ENCODE measurements around the gene C16orf92.
"Not testable (repeated sequence)": the region's sequence is repeated elsewhere in the genome, so short reads cannot be mapped to it uniquely, and the experiment has no call there.

C16orf92 gene

DNA sequence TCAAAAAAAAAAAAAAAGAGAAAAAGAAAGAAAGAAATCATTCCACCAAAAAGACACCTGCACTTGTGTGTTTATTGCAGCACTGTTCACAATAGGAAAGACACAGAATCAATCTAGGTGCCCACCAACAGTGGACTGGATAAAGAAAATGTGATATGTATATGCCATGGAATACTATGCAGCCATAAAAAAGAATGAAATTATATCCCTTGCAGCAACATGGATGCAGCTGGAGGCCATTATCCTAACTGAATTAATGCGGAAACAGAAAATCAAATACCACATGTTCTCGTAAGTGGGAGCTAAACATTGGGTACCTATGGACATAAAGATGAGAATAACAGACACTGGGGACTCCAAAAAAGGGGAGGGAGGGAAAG, 5.7 kb upstream of the C16orf92 start:
- WGBS (ENCODE audit: insufficient coverage) = 100% methylated on average over 1 of the region's 2 CpGs
- Histone ChIP-seq H3K27me3 (replicated peaks in 2 of 5; ENCODE audit: control insufficient read depth in 4 of 5, insufficient read depth in 5 of 5, low read length in 4 of 5) (peaks cover 0 to 7% (median 5%) of the 10 kb centered on the region in 5 experiments), H3K27ac (ENCODE audit: insufficient read depth in 1 of 2, low read depth in 1 of 2, low read length in 2 of 2, poor library complexity in 1 of 2, severe bottlenecking in 2 of 2) (no peak overlapping the region), H3K4me1 (ENCODE audit: control extremely low read depth in 1 of 4, control insufficient read depth in 4 of 4, insufficient read depth in 4 of 4, low read length in 3 of 4) (peaks cover 0 to 11% (median 7%) of the 10 kb centered on the region in 4 experiments), H3K4me3 (ENCODE audit: control insufficient read depth in 1 of 7, extremely low read depth in 1 of 7, insufficient read depth in 4 of 7, low read depth in 2 of 7, low read length in 6 of 7) (no peak overlapping the region), H3K36me3 (ENCODE audit: control insufficient read depth in 4 of 4, insufficient read depth in 4 of 4, low read length in 3 of 4) (no peaks in the 10 kb centered on the region), H3K9me3 (ENCODE audit: control extremely low read depth in 1 of 5, control insufficient read depth in 4 of 5, insufficient read depth in 2 of 5, low read depth in 1 of 5, low read length in 4 of 5) (no peaks in the 10 kb centered on the region)
- CTCF ChIA-PET = interaction anchor here (0.8 to 0.9 kb wide), 2 partner anchors 13 to 15 kb away, joined by 3 read pairs; no protein-coding TSS in a partner anchor
- DNase-seq = no peak
- POLR2A ChIA-PET = no interaction called here

- ChIA-PET CTCF (interaction anchor here (0.8 to 1.6 kb wide), 5 partner anchors 10 to 169 kb away, joined by 3 read pairs; no protein-coding TSS in a partner anchor), POLR2A (interaction anchor here (0.6 kb wide), 1 partner anchor 280 kb away, joined by 4 read pairs; no protein-coding TSS in a partner anchor)
- not testable (repeated sequence) for H3K36me3 ChIP-seq (ENCODE audit: control insufficient read depth in 4 of 4, insufficient read depth in 4 of 4, low read length in 3 of 4); DNase-seq; H3K4me3 ChIP-seq (ENCODE audit: control insufficient read depth in 1 of 7, extremely low read depth in 1 of 7, insufficient read depth in 4 of 7, low read depth in 2 of 7, low read length in 6 of 7); H3K9me3 ChIP-seq (ENCODE audit: control extremely low read depth in 1 of 5, control insufficient read depth in 4 of 5, insufficient read depth in 2 of 5, low read depth in 1 of 5, low read length in 4 of 5); H3K27ac ChIP-seq (ENCODE audit: insufficient read depth in 1 of 2, low read depth in 1 of 2, low read length in 2 of 2, poor library complexity in 1 of 2, severe bottlenecking in 2 of 2); H3K27me3 ChIP-seq (replicated peaks in 2 of 5; ENCODE audit: control insufficient read depth in 4 of 5, insufficient read depth in 5 of 5, low read length in 4 of 5)
- 100% methylated on average over 1 of the region's 4 CpGs for WGBS (ENCODE audit: insufficient coverage)
- H3K4me1 ChIP-seq (ENCODE audit: control extremely low read depth in 1 of 4, control insufficient read depth in 4 of 4, insufficient read depth in 4 of 4, low read length in 3 of 4) = peaks cover 0 to 11% (median 7%) of the 10 kb centered on the region in 4 experiments
Observed at GRCh38 chr16:30017937-30018336, 5.1 kb upstream of the C16orf92 start.

- POLR2A ChIA-PET = no interaction called here
- DNase-seq = no peak
- WGBS (ENCODE audit: insufficient coverage) = 100% methylated on average over 3 of the region's 4 CpGs
Observed at GRCh38 chr16:30018731-30019158, 4.3 kb upstream of the C16orf92 start.

GRCh38 chr16:30023586-30023985, 588 bp downstream of the C16orf92 start:
- H3K9me3 ChIP-seq (ENCODE audit: control extremely low read depth in 1 of 5, control insufficient read depth in 4 of 5, insufficient read depth in 2 of 5, low read depth in 1 of 5, low read length in 4 of 5) = no peaks in the 10 kb centered on the region
- no peak overlapping the region for H3K4me3 ChIP-seq (ENCODE audit: control insufficient read depth in 1 of 7, extremely low read depth in 1 of 7, insufficient read depth in 4 of 7, low read depth in 2 of 7, low read length in 6 of 7)
- H3K4me1 ChIP-seq (ENCODE audit: control extremely low read depth in 1 of 4, control insufficient read depth in 4 of 4, insufficient read depth in 4 of 4, low read length in 3 of 4) = peaks cover 0 to 11% (median 7%) of the 10 kb centered on the region in 4 experiments
- DNase-seq = no peak
- 89% methylated on average over 11 of the region's 11 CpGs for WGBS (ENCODE audit: insufficient coverage)
- H3K27me3 ChIP-seq (replicated peaks in 2 of 5; ENCODE audit: control insufficient read depth in 4 of 5, insufficient read depth in 5 of 5, low read length in 4 of 5) = peaks cover 0 to 26% (median 10%) of the 10 kb centered on the region in 5 experiments
- no peak overlapping the region for H3K27ac ChIP-seq (ENCODE audit: insufficient read depth in 1 of 2, low read depth in 1 of 2, low read length in 2 of 2, poor library complexity in 1 of 2, severe bottlenecking in 2 of 2)
- H3K36me3 ChIP-seq (ENCODE audit: control insufficient read depth in 4 of 4, insufficient read depth in 4 of 4, low read length in 3 of 4) = no peaks in the 10 kb centered on the region
- CTCF ChIA-PET = interaction anchor here (0.9 to 2.5 kb wide), 4 partner anchors 9 to 216 kb away, joined by 3 to 18 read pairs (median 3); partner anchors contain the start of gene TLCD3B
- POLR2A ChIA-PET = no interaction called here

More at GRCh38 chr16:30018731-30019158, 4.3 kb upstream of the C16orf92 start:
- Histone ChIP-seq H3K36me3 (ENCODE audit: control insufficient read depth in 4 of 4, insufficient read depth in 4 of 4, low read length in 3 of 4) (no peaks in the 10 kb centered on the region), H3K4me1 (ENCODE audit: control extremely low read depth in 1 of 4, control insufficient read depth in 4 of 4, insufficient read depth in 4 of 4, low read length in 3 of 4) (peaks cover 0 to 11% (median 7%) of the 10 kb centered on the region in 4 experiments), H3K9me3 (ENCODE audit: control extremely low read depth in 1 of 5, control insufficient read depth in 4 of 5, insufficient read depth in 2 of 5, low read depth in 1 of 5, low read length in 4 of 5) (no peaks in the 10 kb centered on the region), H3K27ac (ENCODE audit: insufficient read depth in 1 of 2, low read depth in 1 of 2, low read length in 2 of 2, poor library complexity in 1 of 2, severe bottlenecking in 2 of 2) (no peak overlapping the region), H3K27me3 (replicated peaks in 2 of 5; ENCODE audit: control insufficient read depth in 4 of 5, insufficient read depth in 5 of 5, low read length in 4 of 5) (peaks cover 0 to 3% (median 0%) of the 10 kb centered on the region in 5 experiments), H3K4me3 (ENCODE audit: control insufficient read depth in 1 of 7, extremely low read depth in 1 of 7, insufficient read depth in 4 of 7, low read depth in 2 of 7, low read length in 6 of 7) (no peak overlapping the region)
- CTCF ChIA-PET = interaction anchor here (0.8 to 1.6 kb wide), 5 partner anchors 9 to 211 kb away, joined by 3 read pairs; partner anchors contain the start of gene TLCD3B

DNA sequence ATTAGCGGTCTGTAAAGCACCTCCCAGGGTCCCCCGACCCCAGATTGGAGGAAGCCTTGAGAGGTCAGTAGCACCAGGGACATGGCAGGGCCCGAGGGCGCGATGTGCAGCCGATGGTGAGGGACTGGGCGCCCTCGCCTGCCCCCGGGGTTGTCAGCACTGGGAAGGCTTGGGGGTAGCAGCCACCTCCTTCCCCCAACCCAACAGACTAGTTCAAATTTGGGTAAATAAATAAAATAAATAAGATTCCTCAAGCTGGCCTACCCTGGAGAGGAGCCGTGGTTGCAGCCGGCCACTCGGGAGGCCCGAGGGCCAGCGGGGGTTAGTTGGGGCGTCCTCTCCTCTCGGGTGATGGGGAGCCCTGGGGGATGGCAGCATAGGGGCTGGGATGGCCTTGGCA, 1.5 kb downstream of the C16orf92 start:
- Histone ChIP-seq H3K9me3 (ENCODE audit: control extremely low read depth in 1 of 5, control insufficient read depth in 4 of 5, insufficient read depth in 2 of 5, low read depth in 1 of 5, low read length in 4 of 5) (no peaks in the 10 kb centered on the region), H3K36me3 (ENCODE audit: control insufficient read depth in 4 of 4, insufficient read depth in 4 of 4, low read length in 3 of 4) (no peaks in the 10 kb centered on the region), H3K4me1 (ENCODE audit: control extremely low read depth in 1 of 4, control insufficient read depth in 4 of 4, insufficient read depth in 4 of 4, low read length in 3 of 4) (peaks cover 0 to 11% (median 7%) of the 10 kb centered on the region in 4 experiments), H3K27me3 (replicated peaks in 2 of 5; ENCODE audit: control insufficient read depth in 4 of 5, insufficient read depth in 5 of 5, low read length in 4 of 5) (peaks cover 0 to 34% (median 18%) of the 10 kb centered on the region in 5 experiments), H3K27ac (ENCODE audit: insufficient read depth in 1 of 2, low read depth in 1 of 2, low read length in 2 of 2, poor library complexity in 1 of 2, severe bottlenecking in 2 of 2) (no peak overlapping the region), H3K4me3 (ENCODE audit: control insufficient read depth in 1 of 7, extremely low read depth in 1 of 7, insufficient read depth in 4 of 7, low read depth in 2 of 7, low read length in 6 of 7) (no peak overlapping the region)
- ChIA-PET CTCF (interaction anchor here (0.8 kb wide), 1 partner anchor 25 kb away, joined by 3 read pairs; no protein-coding TSS in a partner anchor), POLR2A (no interaction called here)
- WGBS (ENCODE audit: insufficient coverage) = 79% methylated on average over 10 of the region's 16 CpGs
- DNase-seq = no peak

- ChIA-PET CTCF (no interaction called here), POLR2A (no interaction called here)
- Histone ChIP-seq H3K4me1 (ENCODE audit: control extremely low read depth in 1 of 4, control insufficient read depth in 4 of 4, insufficient read depth in 4 of 4, low read length in 3 of 4) (peaks cover 0 to 11% (median 7%) of the 10 kb centered on the region in 4 experiments), H3K27ac (ENCODE audit: insufficient read depth in 1 of 2, low read depth in 1 of 2, low read length in 2 of 2, poor library complexity in 1 of 2, severe bottlenecking in 2 of 2) (no peak overlapping the region), H3K4me3 (ENCODE audit: control insufficient read depth in 1 of 7, extremely low read depth in 1 of 7, insufficient read depth in 4 of 7, low read depth in 2 of 7, low read length in 6 of 7) (no peak overlapping the region), H3K27me3 (replicated peaks in 2 of 5; ENCODE audit: control insufficient read depth in 4 of 5, insufficient read depth in 5 of 5, low read length in 4 of 5) (peaks cover 0 to 42% (median 23%) of the 10 kb centered on the region in 5 experiments), H3K36me3 (ENCODE audit: control insufficient read depth in 4 of 4, insufficient read depth in 4 of 4, low read length in 3 of 4) (no peaks in the 10 kb centered on the region), H3K9me3 (ENCODE audit: control extremely low read depth in 1 of 5, control insufficient read depth in 4 of 5, insufficient read depth in 2 of 5, low read depth in 1 of 5, low read length in 4 of 5) (no peaks in the 10 kb centered on the region)
- no peak for DNase-seq
- WGBS (ENCODE audit: insufficient coverage) = 86% methylated on average over 16 of the region's 20 CpGs
Observed at GRCh38 chr16:30025156-30025555, 2.2 kb downstream of the C16orf92 start.

- ChIA-PET CTCF (no interaction called here), POLR2A (no interaction called here)
- Histone ChIP-seq H3K4me1 (ENCODE audit: control extremely low read depth in 1 of 4, control insufficient read depth in 4 of 4, insufficient read depth in 4 of 4, low read length in 3 of 4) (peaks cover 0 to 13% (median 7%) of the 10 kb centered on the region in 4 experiments), H3K4me3 (ENCODE audit: control insufficient read depth in 1 of 7, extremely low read depth in 1 of 7, insufficient read depth in 4 of 7, low read depth in 2 of 7, low read length in 6 of 7) (no peak overlapping the region), H3K27me3 (replicated peaks in 2 of 5; ENCODE audit: control insufficient read depth in 4 of 5, insufficient read depth in 5 of 5, low read length in 4 of 5) (peaks cover 0 to 46% (median 25%) of the 10 kb centered on the region in 5 experiments), H3K36me3 (ENCODE audit: control insufficient read depth in 4 of 4, insufficient read depth in 4 of 4, low read length in 3 of 4) (no peaks in the 10 kb centered on the region), H3K9me3 (ENCODE audit: control extremely low read depth in 1 of 5, control insufficient read depth in 4 of 5, insufficient read depth in 2 of 5, low read depth in 1 of 5, low read length in 4 of 5) (no peaks in the 10 kb centered on the region), H3K27ac (ENCODE audit: insufficient read depth in 1 of 2, low read depth in 1 of 2, low read length in 2 of 2, poor library complexity in 1 of 2, severe bottlenecking in 2 of 2) (no peak overlapping the region)
- WGBS (ENCODE audit: insufficient coverage) = 93% methylated on average over 5 of the region's 7 CpGs
- DNase-seq = no peak
Observed at GRCh38 chr16:30025574-30025973, 2.6 kb downstream of the C16orf92 start.

All from common myeloid progenitor, CD34-positive (primary cell).